Measurements from ENCODE around the gene CASKIN1. TPM values are rescaled to one million over a fixed set of nuclear protein-coding genes. Genes with fewer than 3 reads are reported as not detected.

CASKIN1 gene
- total and polyA plus RNA-seq, 2 of the 8 experiments (the other 6 are each of a cell fraction or from before 2014, with no cell fraction given): 1.2 to 6.4 TPM

DNA sequence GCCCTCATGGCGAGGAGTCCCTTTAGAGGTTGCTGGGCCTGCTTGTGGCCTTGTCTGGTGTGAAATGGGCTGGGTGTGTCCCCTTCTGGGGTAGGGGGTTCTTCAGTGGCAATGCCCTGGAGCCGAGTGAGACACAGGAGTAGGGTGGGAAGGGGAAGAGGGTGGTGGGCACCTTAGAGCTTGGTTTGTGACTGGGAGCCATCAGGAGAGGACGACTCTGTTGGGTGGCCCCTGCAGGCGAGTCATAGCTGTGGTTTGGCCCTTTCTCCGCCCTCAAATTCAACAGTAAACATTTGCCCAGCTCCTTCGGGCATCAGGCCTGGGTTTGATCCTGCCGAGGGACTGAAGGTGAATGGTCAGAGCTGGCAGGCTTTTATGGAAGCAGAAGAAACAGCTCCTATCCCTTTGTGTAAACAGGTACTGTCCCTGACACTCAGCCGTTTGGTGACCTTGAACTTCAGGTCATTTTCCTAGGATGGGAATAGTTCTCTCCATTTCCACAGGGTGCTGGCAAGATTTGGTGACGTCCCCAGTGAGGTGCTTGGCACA is 29.9 kb upstream of the CASKIN1 start:
- H2AK5ac ChIP-seq (ENCODE audit: low read depth, low read length): no peak overlapping the region
- no peak overlapping the region for H4K91ac ChIP-seq (replicated peaks; ENCODE audit: insufficient read length, low read length)
- H3K79me1 ChIP-seq (ENCODE audit: low read depth, low read length): peaks cover 3% of the 10 kb centered on the region; the same call in 1 of the 2 replicates
- H3K23ac ChIP-seq (ENCODE audit: insufficient read length): no peak overlapping the region
- no peak overlapping the region for H2BK20ac ChIP-seq (ENCODE audit: low read length)
- H3K27ac ChIP-seq (ENCODE audit: low read depth, low read length): no peak overlapping the region
- ChIA-PET POLR2A (ENCODE audit: partially characterized antibody) (interaction anchor here (0.8 to 6.7 kb wide), 13 partner anchors 9 to 243 kb away, joined by 3 to 37 read pairs (median 5); partner anchors contain the start of genes BRICD5, DNASE1L2, ECI1 and PGP), CTCF (ENCODE audit: partially characterized antibody) (interaction anchor here (1.1 to 2.8 kb wide), 4 partner anchors 11 to 37 kb away, joined by 3 to 10 read pairs (median 4); partner anchors contain the start of gene ECI1)
- H3K4ac ChIP-seq (replicated peaks; ENCODE audit: insufficient read length, low read depth, low read length): no peak overlapping the region
- no peak overlapping the region for H3K56ac ChIP-seq (replicated peaks; ENCODE audit: insufficient read length, low read depth, low read length)
- no peak overlapping the region for H2BK12ac ChIP-seq (ENCODE audit: low read depth, low read length)
- H2BK15ac ChIP-seq (ENCODE audit: low read length): no peak overlapping the region
- H4K20me1 ChIP-seq (replicated peaks in 1 of 2; ENCODE audit: control insufficient read depth in 1 of 2, insufficient read depth in 2 of 2, low read length in 2 of 2): peaks cover 9 to 13% of the 10 kb centered on the region in 2 experiments
- peaks cover 3 to 29% of the 10 kb centered on the region in 2 experiments; a peak in 2 of 4 replicates for H3K79me2 ChIP-seq (ENCODE audit: control insufficient read depth in 1 of 2, insufficient read depth in 2 of 2, low read length in 2 of 2)
- H3K9ac ChIP-seq (replicated peaks in 1 of 4; ENCODE audit: extremely low read depth in 1 of 4, low read depth in 3 of 4, low read length in 3 of 4): no peak overlapping the region
- WGBS, 2 experiments (ENCODE audit: extremely low coverage in 1 of 2, insufficient coverage in 1 of 2, insufficient read length in 1 of 2, insufficient replicate concordance in 2 of 2, low coverage in 1 of 2, low lambda C conversion rate in 2 of 2, missing lambda C conversion rate in 1 of 2): 87% methylated on average over 9 of the region's 9 CpGs; no CpG with 5 or more reads in 1 of the 2 experiments
- no peak overlapping the region for H3K4me3 ChIP-seq (ENCODE audit: extremely low read depth in 1 of 4, insufficient read depth in 2 of 4, low read depth in 3 of 4, low read length in 4 of 4)
- no peak overlapping the region for H2AFZ ChIP-seq (ENCODE audit: low read length)
- FAIRE-seq (no peak), DNase-seq (ENCODE audit: low read depth in 1 of 2, low spot score in 2 of 2) (no peak)
- H2BK120ac ChIP-seq (replicated peaks; ENCODE audit: low read depth, low read length): no peak overlapping the region
- H2BK5ac ChIP-seq (ENCODE audit: low read depth, low read length): no peak overlapping the region
- no peaks in the 10 kb centered on the region for H3K27me3 ChIP-seq (replicated peaks in 1 of 4; ENCODE audit: control insufficient read depth in 3 of 4, extremely low read depth in 1 of 4, insufficient read depth in 3 of 4, low read length in 3 of 4)
- no peaks in the 10 kb centered on the region for H3K9me3 ChIP-seq (ENCODE audit: insufficient read depth in 2 of 2, low read depth in 1 of 2, low read length in 1 of 2)
- H3K14ac ChIP-seq (ENCODE audit: insufficient read length): no peak overlapping the region
- peaks cover 0 to 15% (median 2%) of the 10 kb centered on the region in 4 experiments; a peak in 3 of 8 replicates for H3K36me3 ChIP-seq (ENCODE audit: control insufficient read depth in 2 of 4, insufficient read depth in 4 of 4, low read length in 3 of 4)
- H3K18ac ChIP-seq (ENCODE audit: extremely low read depth, low read length): no peak overlapping the region
- no peak overlapping the region for H3K4me2 ChIP-seq (ENCODE audit: insufficient read depth in 1 of 2, low read depth in 2 of 2, low read length in 2 of 2)
- no peaks in the 10 kb centered on the region for H3K23me2 ChIP-seq (ENCODE audit: low read depth, low read length)
- H4K5ac ChIP-seq (ENCODE audit: insufficient read length, low read depth, low read length): no peak overlapping the region
- H3K4me1 ChIP-seq (replicated peaks in 1 of 4; ENCODE audit: control insufficient read depth in 3 of 4, insufficient read depth in 4 of 4, low read length in 3 of 4): no peaks in the 10 kb centered on the region
- no peak overlapping the region for H4K8ac ChIP-seq (ENCODE audit: extremely low read depth, insufficient read depth, low read length)
- no peak for TF ChIP-seq KDM4A (IDR thresholded peaks at IDR 0.05; ENCODE audit: low read depth, low read length, severe bottlenecking)
- no peak for TF ChIP-seq GTF2F1 (IDR thresholded peaks at IDR 0.05; ENCODE audit: borderline replicate concordance, low read depth, low read length)
- no peak for TF ChIP-seq CHD2 (IDR thresholded peaks at IDR 0.05; ENCODE audit: low read length)
- no peak for TF ChIP-seq SP1 (IDR thresholded peaks at IDR 0.05; ENCODE audit: low read depth, low read length)
- TF ChIP-seq NANOG (IDR thresholded peaks at IDR 0.05; ENCODE audit: insufficient read depth, low read depth, low read length, poor library complexity, severe bottlenecking): no peak
- no peak for TF ChIP-seq TAF1 (IDR thresholded peaks at IDR 0.05; ENCODE audit: low read depth, low read length)
- no peak for TF ChIP-seq CBX5 (IDR thresholded peaks at IDR 0.05; ENCODE audit: low read depth, low read length)
- TF ChIP-seq SP4 (IDR thresholded peaks at IDR 0.05; ENCODE audit: low read length): no peak
- TF ChIP-seq, protein P1, sequence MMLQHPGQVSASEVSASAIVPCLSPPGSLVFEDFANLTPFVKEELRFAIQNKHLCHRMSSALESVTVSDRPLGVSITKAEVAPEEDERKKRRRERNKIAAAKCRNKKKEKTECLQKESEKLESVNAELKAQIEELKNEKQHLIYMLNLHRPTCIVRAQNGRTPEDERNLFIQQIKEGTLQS (IDR thresholded peaks at IDR 0.05; ENCODE audit: insufficient read depth, low read depth, low read length): no peak
- TF ChIP-seq KDM1A (IDR thresholded peaks at IDR 0.05; ENCODE audit: borderline replicate concordance, low read length): no peak
- TF ChIP-seq, protein P2, sequence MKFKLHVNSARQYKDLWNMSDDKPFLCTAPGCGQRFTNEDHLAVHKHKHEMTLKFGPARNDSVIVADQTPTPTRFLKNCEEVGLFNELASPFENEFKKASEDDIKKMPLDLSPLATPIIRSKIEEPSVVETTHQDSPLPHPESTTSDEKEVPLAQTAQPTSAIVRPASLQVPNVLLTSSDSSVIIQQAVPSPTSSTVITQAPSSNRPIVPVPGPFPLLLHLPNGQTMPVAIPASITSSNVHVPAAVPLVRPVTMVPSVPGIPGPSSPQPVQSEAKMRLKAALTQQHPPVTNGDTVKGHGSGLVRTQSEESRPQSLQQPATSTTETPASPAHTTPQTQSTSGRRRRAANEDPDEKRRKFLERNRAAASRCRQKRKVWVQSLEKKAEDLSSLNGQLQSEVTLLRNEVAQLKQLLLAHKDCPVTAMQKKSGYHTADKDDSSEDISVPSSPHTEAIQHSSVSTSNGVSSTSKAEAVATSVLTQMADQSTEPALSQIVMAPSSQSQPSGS (IDR thresholded peaks at IDR 0.05; ENCODE audit: low read length): no peak

Data from H1 (cell line).